HG02763 (cell line): ENCODE results near the gene VAC14.

Source experiments
- ATAC-seq: cut with Tn5 transposase; IDR thresholded peaks from one replicate; pipeline ENCODE4 v1.9.1; 2021; ENCODE audit warnings: mild to moderate bottlenecking, moderate library complexity; ENCODE audit not compliant: unreplicated experiment

The VAC14 gene

GRCh38 chr16:70664325-70665112, 136.4 kb downstream of the VAC14 start:
- no peak for ATAC-seq

DNA sequence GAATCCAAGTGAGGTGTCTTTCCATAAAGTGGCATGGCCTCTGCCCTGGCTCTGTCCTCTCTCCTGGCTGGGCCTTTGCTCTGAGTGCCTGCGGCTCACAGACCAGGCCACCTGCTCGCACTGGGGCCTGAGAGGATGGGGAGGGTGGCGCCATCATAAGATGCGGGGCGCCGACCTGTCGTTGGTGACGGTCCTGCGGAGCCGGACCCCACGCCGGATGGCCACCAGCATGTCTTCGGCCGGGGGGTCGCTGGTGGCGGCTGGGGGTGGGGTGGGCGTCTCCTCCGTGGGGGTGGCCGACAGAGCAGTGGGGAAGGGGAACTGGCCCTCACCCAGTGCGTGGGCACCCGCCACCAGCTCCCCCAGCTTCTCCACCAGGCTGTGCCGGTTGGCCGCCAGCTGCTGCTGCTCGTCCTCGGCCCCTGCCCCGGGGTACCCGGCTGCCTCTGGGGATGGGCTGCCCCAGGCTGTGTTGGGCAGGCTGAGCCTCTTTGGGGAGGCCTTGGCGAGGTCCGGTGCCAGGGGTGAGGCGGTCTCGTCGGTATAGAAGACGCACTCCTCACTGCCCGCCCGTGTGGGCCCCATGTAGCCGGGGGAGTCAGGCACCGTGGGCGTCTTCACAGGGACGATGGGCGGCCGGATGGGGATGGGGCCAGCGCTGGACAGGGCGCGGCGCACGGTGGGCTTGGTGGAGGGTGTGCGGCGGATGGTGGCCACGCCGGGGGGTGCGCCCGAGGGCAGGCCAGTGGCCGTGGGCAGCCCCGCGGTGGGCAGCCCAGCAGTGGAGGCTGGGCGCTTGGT, 137.2 kb downstream of the VAC14 start:
- no peak for ATAC-seq

DNA sequence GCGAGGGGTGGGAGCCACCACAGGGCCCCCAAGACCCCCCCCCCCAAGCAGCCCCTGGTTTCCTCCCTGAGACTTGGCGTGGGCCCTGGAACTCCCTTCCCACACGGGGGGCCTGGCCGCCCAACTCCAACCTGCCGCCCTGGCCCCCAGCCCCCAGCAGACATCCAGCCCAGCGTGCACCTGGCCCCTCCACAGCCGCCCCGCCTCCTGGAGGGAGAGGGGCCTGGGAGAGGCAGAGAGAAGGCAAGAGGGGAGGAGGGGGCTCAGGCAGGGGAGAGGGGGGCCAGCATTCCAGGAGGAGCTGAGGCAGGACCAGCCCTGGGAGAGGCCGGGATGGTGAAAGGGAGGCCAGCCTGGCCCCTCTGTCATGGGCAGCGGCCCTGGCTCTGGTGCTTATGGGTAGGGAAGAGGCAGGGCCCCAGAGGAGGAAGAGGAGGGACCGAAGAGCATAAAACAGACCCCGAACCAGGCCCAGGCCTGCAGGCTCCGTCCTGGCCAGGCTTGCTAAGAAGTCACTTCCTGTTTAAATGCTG, 137.9 kb downstream of the VAC14 start:
- no peak for ATAC-seq

DNA sequence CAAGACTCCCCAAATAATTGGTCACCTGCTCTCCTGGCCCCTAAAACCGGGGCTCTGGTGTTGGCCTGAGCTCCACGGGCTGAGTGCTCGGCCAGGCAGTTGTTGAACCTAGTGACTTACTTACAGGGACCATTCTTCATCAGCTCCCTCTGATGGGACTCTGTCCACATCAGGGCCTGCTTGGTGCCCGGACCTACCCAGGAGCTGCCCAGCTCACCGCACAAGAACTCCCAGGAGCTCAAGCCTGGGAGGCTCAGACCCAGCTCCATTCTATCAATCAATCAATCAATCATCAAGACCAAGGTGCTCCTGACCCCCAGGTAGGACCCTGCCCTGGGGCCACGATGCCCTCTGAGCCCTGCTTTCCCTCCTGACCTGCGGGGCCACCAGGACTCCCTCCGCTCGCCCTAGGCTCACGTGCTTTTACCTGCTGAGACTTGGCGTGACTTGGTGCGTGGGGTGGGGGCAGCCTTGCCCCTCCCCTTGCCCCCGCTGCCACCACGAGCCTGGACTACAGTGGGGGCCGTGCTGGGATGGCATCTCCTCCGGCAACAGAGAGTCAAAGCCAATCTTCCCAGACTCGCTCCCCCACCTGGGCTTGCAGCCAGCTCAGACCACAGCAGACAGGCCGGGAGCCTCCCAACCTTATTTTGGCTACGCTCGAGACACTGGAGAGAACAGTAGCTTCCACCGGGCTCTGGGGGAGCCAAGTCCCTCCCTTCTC, 138.9 kb downstream of the VAC14 start:
- no peak for ATAC-seq

- ATAC-seq, result no peak
Observed at GRCh38 chr16:70661534-70661917, 139.4 kb downstream of the VAC14 start.

DNA sequence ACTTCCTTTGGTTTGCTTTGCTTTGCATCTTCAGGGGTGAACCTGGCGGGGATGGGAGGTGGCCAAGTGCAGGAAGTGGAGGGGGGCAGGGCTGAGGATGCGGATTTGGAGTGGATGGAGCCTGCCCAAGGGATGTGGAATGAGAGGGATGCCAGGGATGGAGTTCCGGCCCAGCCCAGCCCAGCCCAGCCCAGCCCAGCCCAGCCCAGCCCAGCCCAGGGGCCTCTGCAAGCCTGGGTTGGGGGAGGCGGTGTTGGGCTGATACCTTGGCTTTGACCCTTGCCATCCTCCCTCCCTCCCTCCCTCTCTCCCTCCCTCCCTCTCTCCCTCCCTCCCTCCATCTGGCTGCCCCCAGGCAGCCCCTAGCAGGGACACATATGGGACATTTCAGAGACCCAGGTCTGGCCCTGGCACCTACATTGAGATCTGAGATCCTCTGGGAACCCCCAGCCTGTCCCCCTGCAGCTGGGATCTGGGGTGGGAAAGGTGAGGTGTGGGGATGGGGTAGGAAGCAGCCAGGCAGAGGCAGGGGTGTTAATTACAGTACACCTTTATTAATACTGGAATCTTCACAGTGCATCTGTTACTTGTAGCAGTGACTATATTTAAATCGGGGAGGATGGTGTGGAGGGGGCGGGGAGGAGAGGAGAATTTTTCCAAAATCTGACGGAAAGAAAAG, 140.1 kb downstream of the VAC14 start:
- ATAC-seq, result no peak

GRCh38 chr16:70659953-70660671, 140.8 kb downstream of the VAC14 start:
- no peak for ATAC-seq

GRCh38 chr16:70659546-70659945, 141.4 kb downstream of the VAC14 start:
- no peak for ATAC-seq

- no peak for ATAC-seq
Observed at GRCh38 chr16:70658921-70659320, 142.0 kb downstream of the VAC14 start.

- no peak for ATAC-seq
Observed at GRCh38 chr16:70657956-70658355, 143.0 kb downstream of the VAC14 start.

DNA sequence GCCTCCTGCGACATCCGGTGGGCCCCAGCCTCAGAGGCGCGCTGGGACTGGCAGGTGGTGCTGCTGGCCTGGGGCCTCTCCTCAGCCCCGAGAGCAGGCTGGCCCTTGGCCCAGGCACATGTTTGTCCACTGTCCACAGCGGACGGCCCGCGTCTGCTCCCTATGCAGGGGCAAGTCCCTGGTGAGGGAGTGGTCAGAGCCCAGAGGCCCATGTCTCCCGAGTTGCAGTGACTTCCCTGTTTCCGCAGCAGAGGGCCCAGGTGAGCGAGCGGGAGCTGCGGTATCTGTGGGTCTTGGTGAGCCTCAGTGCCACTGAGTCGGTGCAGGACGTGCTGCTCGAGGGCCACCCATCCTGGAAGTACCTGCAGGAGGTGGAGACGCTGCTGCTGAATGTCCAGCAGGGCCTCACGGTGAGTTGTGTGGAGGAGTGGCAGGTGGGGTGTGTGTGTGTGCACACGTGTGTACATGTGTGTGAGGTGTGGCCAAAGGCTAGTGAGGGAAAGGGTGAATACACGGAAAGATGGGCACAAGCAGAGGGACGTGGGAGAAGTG, 144.2 kb downstream of the VAC14 start:
- no peak for ATAC-seq

DNA sequence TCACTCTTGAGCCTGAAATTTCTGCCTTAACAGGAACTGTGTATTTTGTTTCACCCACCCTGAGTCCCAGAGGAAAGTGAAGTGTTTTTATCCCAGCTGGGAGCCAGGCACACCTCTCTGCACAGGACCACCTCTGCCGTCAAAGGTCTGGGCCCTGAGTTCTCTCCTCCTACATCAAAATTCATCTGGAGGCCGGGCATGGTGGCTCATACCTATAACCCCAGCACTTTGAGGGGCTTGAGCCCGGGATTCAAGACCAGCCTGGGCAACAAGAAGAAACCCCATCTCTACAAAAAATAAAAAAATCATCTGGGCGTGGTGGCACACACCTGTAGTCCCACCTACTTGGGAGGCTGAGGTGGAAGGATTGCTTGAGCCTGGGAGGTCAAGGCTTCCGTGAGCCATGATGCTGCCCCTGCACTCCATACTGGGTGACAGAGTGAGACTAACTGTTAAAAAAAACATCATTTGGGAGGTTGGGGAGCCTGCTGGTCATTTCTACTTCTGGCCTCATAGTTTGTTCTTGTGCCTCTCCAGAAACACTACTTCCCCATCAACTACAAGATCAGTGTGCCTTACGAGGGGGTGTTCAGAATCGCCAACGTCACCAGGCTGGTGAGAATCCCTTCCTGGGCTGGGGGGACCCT, 144.8 kb downstream of the VAC14 start:
- no peak for ATAC-seq

DNA sequence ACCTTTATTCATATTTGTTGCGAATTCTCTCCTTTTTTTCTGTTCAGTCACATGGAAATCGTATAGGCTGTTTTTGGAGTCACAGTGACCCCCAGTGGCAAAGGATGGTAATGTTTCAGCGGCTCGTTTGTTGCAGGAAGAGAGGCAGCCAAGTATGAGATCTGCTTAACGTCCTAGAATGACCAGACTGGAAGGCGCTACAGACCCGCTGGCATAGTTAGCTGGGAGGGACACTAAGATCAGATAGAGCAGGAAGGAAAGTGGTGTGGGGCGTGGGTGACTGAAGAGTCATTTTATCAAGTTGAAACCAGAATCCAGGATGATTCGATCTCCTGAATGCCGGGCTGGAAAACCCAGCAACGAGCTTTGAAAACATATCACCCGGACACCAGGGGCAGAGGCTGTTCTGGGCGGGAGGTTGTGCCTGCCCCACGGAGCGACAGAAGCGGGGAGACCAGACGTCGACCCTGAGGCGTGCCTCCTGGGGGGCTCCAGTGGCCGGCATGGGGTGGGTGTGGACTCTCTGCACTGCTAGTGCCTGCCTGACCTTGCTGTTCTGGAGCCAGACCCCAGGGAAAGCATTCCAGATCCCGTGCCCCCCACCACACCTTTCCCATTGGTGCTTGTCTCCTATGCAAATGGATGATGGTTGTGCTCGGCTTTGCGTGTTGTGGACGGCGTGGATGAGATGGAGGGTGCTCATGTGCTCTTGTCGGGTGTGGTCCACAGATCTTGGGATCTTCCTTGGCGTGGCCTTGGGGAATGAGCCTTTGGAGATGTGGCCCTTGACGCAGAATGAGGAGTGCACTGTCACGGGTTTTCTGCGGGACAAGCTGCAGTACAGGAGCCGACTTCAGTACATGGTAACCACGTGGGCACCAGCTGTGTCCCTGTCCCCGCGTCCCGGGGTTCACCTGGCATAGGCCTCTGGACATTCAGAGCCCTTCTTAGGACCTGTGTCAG, 146.9 kb downstream of the VAC14 start:
- no peak for ATAC-seq

DNA sequence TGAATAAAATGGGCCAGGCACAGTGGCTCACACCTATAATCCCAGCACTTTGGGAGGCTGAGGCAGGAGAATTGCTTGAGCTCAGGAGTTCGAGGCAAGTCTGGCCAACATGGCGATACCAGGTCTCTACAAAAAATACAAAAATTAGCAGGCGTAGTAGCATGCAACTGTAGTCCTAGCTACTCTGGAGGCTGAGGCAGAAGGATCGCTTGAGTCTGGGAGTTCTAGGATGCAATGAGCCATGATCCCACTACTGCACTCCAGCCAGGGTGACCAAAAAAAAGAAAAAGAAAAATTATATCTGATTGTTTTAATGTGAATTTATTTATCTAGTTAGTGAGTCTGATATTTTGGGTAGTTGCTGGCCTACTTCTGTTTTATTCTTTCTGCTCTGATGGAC, 147.6 kb downstream of the VAC14 start:
- no peak for ATAC-seq

DNA sequence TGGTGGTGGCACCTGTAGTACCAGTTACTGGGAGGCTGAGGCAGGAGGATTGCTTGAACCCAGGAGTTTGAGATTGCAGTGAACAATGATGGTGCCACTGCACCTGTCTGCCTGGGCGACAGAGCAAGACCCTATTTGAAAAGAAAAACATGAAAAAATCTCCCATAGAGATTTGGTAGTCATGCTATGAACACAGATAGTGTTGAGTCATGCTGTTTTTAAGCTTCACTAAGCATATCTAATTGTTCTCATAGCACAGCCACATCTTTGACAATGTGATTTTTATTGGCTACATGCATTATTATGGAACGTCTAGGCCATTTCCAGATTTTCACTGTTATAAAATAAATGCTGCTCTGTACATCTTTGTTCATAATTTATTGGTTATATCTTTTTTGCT, 148.6 kb downstream of the VAC14 start:
- ATAC-seq, result no peak

GRCh38 chr16:70651524-70651923, 149.4 kb downstream of the VAC14 start:
- no peak for ATAC-seq

DNA sequence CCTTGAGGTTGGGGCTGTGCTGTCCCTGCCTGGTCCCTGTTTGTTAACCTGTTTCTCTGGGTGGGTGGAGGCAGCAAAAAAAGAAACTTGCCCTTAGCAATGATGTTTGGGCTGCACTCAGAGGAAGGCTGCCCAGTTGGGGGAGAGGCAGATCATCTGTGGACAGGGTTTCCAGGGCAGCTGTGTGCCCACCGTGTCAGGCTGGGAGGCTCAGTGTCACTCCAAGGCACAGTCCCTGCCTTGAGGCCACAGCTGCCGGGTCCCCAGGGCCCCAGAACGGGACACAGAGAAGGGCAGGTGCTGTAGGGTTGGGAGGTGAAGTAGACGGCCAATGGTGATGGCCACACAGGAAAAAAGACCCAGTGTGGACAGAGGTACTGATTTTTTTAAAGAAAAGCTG, 150.7 kb downstream of the VAC14 start:
- no peak for ATAC-seq

- ATAC-seq, result no peak
Observed at GRCh38 chr16:70649300-70649699, 151.7 kb downstream of the VAC14 start.
